ENCODE data around the gene DEFB125.

DNA sequence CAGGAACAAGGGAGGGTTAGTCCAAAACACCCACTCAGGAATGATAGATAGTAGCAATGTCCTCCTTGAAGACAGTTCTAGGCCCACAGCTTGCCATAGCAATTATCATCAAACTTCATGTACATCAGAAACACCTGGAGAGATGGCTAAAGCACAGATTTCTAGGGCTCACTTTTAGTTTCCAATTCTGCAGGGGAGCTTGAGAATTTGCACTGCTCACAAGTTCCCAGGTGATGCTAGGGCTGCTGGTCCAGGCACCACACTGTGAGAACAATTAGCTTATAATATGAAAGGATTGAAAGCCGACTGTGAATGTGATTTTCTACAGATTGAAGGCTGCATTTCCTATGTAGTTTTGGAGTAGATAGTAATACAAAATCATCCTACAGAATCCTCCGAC is 58.4 kb downstream of the DEFB125 start:
- TF ChIP-seq, protein P1, sequence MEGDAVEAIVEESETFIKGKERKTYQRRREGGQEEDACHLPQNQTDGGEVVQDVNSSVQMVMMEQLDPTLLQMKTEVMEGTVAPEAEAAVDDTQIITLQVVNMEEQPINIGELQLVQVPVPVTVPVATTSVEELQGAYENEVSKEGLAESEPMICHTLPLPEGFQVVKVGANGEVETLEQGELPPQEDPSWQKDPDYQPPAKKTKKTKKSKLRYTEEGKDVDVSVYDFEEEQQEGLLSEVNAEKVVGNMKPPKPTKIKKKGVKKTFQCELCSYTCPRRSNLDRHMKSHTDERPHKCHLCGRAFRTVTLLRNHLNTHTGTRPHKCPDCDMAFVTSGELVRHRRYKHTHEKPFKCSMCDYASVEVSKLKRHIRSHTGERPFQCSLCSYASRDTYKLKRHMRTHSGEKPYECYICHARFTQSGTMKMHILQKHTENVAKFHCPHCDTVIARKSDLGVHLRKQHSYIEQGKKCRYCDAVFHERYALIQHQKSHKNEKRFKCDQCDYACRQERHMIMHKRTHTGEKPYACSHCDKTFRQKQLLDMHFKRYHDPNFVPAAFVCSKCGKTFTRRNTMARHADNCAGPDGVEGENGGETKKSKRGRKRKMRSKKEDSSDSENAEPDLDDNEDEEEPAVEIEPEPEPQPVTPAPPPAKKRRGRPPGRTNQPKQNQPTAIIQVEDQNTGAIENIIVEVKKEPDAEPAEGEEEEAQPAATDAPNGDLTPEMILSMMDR (IDR thresholded peaks at IDR 0.05; ENCODE audit: insufficient read depth, low read length, poor library complexity, severe bottlenecking) = no peak
- no peak for TF ChIP-seq EZH2phosphoT487 (conservative IDR thresholded peaks at IDR 0.05; ENCODE audit: low read length)

Measured in SU-DHL-6 (cell line).